Endometrial microvascular endothelial cells (primary cell): ENCODE results near the gene CABP4. TPM values are rescaled to one million over a fixed set of nuclear protein-coding genes. Genes with fewer than 3 reads are reported as not detected.

Experiments
- in situ Hi-C: cut with HindIII; loops from 2 replicates; pipeline ENCODE4 v1.10.0; 2017; ENCODE audit warnings: low sequenced_read_pairs, low pct_unique_long_range_greater_than_20kb; ENCODE audit errors: inconsistent ontology term
- total RNA-seq: library from RNA; depleted of rRNA; stranded (reverse); fragments of >200 nt; gene quantifications from one replicate; pipeline ENCODE4 v1.2.3, GENCODE V29; 2015; ENCODE audit errors: inconsistent ontology term

CABP4 gene
- total RNA-seq: 2.0 TPM

DNA sequence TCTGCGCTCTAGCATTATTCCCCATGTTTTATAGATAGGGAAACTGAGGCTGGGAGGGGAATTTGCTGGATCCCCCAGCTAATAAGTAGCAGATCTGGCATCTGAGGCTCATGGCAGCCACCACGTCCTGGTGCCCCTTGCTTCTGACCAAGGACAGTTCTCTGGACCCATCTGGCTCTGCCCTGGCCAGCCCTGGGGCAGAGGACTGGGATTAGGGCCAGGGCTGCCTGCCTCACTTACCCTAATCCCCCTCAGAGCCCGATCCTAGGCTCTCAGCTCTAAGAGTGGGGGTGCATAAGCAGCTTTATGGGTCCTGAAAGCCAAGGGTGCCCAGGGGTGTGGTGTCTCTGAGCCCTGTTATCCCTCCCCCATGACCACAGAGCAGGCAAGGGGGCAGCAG is at the start of gene CABP4:
Gene CABP4 (plus strand): TSS at position 301 of the 400 bp plus-strand sequence. CDS start 70 bp downstream, at position 371.
- in situ Hi-C loops: no loop called here

DNA sequence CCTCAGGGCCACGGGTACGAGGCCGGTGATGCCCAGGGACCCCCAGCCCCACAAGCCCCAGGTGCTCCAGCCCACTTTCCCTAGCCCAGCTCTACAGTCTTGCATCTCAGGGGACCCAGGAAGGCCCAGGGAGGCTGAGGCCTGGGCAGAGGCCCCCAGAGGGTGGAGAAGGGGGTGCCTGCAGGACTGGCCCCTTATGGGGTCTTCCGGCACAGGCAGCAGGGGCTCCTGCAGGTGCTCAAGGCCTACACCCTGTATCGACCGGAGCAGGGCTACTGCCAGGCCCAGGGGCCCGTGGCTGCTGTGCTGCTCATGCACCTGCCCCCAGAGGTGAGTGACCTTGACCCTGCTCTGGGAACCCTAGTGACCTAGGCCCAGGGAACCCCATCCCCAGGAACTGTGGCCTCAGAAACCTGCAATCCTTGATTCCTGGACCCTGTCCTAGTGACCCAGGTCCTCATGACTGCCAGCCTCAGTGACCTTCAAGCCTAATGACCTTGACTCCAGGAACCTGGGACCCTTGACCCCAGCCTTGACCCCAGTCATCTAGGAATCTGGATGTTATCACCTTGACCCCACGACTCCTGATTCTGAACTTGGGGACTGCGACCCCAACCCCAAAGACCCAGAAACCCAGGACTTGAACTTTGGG is 49.3 kb upstream of the CABP4 start:
- in situ Hi-C loops: no loop called here

DNA sequence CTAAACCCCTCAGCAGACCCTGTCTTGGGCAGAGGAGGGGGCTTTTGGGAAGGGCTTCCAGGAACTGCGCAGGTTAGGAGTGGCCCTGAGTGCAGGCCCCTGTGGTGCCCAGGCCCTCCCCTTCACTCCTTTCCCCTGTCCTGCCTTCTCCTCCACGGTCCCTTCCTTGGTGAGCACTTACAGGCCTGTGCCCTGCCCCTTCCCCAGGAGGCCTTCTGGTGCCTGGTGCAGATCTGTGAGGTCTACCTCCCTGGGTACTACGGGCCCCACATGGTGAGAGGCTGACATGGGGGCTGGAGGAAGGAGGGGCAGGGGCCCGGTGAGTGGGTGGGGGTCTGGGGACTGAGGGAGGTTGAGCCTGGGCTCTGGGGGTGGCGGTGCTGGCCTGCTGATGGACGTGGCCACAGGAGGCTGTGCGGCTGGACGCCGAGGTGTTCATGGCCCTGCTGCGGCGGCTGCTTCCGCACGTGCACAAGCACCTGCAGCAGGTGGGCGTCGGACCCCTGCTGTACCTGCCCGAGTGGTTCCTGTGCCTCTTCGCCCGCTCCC is 48.7 kb upstream of the CABP4 start:
- in situ Hi-C loops: no loop called here

DNA sequence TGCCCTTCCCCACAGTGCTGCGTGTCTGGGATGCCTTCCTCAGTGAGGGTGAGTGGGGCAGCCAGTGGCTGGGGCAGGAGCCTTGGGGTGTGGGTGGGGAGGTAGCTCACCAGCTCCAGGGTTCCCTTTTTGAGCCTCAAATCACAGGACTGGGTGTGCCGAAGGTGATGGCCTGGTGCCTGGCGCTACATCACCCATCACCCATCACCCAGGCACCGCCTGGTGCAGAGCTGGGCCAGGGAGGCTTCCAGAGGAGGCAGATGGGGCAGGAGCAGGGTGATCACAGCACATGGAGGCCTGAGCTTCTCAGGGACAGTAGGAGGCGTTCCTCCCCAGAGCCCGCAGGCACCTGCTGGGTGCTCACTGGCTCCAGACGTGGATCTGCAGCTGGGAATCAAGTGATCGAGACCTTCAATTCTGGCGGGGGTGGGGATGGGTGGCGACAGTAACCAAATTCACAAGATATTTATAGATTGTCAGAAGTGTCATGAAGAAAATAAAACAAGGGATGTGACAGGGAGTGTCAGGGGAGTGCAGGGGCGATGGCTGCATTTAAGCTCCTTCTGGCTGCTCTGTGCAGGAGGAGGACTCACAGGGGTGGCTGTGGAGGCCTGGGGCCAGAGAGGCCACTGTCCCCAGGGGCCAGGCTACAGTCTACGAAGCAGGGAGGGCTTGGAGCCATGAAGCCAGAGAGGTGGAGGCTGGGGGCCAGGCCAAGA is 48.0 kb upstream of the CABP4 start:
- in situ Hi-C loops: no loop called here

DNA sequence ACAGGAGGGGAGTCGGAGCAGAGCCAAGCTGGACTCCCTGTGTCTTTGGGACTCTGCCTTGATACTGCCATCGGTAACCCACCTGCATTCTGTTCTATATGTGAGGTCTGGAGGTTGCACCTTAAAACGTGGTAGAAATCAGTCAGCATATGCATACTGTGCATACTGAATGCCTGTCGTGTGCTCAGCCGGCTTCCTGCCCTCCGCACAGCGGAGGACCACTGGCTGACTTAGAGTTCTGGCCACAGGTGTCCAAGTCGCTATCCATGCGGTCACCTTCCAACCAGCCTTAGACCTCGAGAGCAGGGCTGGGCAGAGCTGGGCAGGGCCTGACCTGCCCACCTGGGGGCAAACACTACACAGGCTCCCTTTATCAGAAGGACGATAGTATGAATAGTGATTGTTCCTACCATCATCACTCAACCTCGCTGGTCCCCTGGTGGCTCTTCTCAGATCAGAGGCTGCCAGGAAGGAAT is 47.4 kb upstream of the CABP4 start:
- in situ Hi-C loops: no loop called here

DNA sequence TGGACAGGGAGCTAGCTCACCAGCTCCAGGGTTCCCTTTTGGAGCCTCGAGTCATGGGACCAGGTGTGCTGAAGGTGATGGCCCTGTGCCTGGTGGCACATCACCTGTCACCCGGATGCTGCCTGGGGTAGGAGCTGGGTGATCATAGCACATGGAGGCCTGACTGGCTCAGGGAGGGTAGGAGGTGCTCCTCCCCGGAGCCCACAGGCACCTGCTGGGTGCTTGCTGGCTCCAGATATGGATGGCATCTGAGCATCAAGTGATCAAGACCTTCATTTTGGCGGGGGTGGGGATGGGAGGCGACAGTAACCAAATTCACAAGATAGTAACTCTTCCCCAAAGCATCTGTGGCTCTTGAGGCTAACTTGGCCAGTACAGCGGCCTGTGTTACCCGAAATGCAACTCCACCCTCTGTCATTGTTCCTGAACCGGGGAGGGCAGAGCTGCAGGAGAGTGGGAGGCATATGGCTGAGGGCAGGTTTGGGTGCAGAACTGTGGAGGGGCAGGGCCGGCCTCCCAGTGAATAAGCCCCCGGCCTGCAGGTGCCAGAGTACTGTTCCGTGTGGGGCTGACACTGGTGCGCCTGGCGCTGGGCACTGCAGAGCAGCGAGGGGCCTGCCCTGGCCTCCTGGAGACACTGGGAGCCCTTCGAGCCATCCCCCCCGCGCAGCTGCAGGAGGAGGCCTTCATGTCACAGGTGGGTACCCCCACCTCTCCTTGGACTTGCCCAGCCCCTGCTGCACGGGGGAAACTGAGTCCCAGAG is 46.5 kb upstream of the CABP4 start:
- in situ Hi-C loops: no loop called here

DNA sequence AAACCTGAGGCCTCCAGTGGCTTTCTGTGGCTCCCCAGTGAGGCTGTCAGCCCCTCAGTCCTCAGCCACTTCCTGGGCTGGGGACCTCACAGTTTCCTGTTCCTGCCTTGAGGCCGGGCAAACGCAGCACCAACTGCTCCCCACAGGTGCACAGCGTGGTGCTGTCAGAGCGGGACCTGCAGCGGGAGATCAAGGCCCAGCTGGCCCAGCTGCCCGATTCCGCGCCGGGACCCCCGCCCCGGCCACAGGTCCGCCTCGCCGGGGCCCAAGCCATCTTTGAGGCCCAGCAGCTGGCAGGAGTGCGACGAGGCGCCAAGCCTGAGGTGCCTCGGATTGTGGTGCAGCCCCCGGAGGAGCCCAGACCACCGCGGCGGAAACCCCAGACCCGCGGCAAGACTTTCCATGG is 45.9 kb upstream of the CABP4 start:
- in situ Hi-C loops: no loop called here

DNA sequence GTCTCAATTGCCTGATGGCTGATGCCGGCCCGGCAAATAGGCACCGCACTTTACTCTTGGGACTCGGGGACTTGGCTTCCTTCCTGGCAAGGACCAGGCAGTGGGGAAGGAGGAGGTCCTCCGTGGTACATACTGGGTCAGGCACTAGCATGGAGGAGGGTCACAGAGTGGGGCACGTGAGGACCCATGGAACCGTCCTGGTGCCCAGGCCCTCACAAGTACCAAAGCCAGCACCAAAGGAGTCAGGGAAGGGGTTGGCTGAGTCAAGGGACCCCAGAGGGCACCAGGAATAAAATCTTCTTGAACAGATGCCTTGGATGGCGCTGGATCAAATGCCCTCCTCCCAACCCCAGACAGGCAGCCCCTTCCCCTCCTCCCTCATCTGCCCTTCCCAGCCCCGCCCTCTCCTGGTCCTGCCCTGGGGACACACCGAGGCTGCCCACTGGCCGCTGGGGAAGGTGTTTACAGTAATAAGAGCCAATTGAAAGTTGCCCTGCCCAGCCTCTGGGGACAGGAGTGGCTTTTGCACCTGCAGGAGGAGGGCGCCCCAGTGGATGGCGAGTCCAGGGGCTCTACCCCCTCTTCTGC is 45.3 kb upstream of the CABP4 start:
- in situ Hi-C loops: no loop called here

DNA sequence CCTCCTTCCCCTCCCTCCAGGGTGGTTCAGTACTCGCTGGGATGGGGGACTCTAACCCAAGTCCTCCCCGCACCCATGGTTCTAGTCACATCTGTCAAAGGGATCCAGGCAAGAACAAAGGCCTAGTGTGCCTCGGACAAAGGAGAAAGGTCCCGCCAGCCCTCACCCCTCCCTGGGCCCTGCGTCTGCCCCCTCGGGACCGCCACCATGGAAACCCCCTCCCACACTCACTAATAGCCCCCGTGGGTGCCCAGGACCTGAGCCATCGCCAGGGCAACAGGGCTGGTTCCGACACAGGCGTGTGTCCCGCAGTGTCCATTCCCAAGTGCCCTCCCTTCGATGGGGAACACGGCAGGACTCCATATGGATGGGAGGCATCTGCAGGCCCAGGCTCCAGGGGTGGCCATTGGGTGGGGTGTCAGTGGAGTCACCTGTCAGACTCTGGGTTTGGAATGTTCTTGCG is 44.8 kb upstream of the CABP4 start:
- in situ Hi-C loops: no loop called here

DNA sequence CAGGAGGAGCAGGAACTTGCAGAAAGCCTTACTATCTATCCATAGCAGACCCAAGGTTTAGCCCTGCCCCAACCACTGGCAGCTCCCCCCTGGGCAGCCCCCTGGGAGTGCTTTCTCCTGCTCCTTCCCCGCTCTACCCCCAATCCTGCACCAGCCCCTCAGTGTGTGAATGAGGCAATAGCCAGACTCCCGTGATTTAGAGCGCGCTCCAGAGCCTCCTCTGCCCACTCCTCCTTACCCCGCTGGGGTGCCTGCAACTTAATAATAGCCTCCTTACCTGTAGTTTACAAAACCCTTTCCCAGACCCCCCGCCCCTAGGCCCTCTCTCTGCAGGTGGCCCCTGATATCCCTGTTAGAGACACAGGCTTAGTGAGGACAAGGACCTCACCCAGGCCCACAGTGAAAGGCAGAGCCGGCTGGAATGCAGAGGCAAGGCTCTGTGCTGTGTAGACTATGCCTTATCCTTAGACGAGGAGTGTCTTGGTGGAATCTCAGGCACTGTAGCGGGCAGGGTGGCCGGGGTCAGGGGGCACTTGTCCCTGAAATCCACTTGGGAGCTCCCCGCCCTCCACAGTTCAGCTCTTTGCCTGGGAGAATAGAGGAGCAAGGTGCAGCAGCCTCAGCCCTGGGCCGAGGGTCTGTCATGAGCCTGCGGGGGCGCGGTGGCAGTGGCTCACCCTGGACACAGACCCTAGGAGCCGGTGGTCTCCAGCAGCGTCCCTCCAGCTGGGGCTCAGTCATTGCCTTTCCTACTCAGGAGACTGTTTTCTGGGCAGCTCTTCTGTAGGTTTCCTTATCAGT is 44.0 kb upstream of the CABP4 start:
- in situ Hi-C loops: no loop called here

DNA sequence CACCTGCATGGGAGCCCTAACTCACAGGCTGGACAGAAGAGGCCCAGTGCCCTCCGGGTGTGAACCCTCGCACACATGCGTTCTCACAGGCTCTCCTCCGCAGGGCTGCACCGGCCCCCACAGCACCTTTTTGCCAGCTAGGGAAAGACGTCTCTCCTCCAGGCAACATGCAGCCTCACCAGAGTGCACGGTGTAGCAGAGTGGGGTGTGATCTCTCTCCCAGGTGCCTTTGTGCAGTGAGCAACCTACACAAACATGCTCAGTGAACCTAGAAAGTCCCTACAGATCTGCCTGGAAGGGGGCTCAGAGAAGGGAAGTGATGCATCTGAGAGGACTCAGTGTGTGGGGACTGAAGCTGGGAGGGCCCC is 43.4 kb upstream of the CABP4 start:
- in situ Hi-C loops: no loop called here

DNA sequence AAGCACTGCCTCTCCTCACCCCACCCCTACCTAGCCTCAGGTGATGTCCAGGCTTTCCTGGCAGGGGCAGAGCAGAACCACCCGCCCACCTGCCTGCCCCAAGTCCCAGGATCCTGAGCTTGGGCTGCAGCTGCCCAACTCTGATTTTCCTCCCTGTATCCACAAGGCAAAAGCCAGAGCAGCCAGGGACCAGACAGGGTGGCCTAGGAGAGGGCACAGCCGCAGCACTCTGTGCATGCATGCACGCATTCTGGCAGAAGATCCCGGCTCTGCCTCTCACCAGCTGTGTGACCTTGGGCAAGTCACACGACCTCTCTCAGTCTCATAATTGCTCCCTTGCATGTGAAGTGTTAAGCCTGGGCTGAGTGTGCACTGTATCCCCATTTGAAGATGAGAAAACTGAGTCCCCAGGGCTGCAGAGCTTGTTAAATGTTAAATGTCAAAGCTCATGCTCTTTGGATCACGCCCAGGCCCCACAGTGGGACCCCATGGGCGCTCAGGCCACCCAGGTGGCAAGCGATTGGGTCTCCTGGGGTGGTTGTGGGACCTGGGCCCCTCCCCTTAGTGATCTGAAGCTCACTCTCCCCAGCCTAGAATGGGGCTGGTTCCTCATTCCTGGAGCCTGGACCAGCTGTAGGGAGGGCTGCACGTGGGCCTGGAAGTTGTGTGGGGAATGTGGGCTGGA is 42.5 kb upstream of the CABP4 start:
- in situ Hi-C loops: no loop called here

DNA sequence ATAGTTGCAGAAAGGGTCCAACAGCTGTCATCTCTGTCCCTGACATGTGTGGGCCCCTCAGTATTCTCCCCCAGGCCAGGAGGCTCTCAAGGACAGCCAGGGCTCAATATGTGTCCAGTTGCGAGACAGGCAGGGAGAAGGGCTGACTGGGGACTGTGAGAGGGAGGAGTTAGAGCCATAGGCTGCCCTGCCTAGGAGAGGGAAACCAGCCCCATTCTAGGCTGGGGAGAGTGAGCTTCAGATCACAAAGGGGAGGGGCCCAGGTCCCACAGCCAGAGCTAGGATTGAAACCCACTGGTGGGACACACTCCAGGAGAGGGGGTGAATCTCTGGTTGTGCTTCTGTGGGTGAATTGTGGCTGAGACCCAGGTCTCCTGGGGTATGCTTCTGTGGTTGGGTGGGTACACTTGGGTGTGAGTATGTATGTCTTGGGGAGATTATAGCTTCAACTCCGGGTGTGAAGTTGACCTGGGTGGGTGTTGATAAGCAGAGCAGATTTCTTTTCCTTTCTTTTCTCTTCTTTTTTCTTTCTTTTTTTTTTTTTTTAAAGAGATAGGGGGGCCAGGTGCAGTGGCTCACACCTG is 41.8 kb upstream of the CABP4 start:
- in situ Hi-C loops: no loop called here

DNA sequence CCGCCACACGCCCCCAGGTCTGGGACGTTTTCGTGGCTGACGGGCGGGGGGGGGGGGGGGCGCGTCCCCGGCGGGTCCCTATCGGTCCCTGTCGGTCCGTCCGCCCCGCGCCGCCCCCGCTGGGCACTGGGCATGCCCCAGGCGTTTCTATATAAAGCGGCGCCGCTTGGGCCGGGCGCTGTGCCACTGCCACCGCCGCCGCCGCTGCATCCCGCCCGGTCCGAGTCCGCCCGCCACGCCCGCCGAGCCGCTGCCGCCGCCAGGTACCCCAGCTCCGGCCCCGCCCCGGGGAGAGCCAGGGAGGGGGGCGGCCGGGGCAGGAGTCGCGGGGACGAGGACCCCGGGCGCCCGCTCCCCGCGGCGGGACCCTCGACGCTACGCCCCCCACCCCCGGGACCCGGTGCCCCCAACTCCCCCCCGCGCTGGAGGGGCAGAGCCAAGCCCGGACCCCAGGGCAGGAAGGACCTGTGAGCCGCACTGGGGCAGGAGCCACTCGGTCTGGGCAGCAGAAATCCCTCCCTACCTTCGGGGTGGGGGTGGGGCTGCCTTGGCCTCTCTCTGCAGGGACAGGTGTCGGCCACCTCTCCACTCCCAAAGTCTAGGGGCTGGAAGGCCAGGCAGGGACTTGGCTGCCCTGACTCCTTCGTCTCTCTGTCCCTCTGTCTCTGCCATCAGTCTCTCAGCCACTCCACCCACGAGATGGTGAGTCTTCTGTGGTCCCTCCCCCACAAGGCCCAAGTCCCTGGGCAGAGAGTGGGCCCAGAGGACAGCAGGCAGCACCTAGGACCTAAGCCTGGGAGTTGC is 39.5 kb upstream of the CABP4 start, which contains the start of gene CARNS1:
Gene CARNS1 (plus strand): TSS at position 178 of the 804 bp plus-strand sequence. CDS start 522 bp downstream, at position 700.
- in situ Hi-C loops: no loop called here

DNA sequence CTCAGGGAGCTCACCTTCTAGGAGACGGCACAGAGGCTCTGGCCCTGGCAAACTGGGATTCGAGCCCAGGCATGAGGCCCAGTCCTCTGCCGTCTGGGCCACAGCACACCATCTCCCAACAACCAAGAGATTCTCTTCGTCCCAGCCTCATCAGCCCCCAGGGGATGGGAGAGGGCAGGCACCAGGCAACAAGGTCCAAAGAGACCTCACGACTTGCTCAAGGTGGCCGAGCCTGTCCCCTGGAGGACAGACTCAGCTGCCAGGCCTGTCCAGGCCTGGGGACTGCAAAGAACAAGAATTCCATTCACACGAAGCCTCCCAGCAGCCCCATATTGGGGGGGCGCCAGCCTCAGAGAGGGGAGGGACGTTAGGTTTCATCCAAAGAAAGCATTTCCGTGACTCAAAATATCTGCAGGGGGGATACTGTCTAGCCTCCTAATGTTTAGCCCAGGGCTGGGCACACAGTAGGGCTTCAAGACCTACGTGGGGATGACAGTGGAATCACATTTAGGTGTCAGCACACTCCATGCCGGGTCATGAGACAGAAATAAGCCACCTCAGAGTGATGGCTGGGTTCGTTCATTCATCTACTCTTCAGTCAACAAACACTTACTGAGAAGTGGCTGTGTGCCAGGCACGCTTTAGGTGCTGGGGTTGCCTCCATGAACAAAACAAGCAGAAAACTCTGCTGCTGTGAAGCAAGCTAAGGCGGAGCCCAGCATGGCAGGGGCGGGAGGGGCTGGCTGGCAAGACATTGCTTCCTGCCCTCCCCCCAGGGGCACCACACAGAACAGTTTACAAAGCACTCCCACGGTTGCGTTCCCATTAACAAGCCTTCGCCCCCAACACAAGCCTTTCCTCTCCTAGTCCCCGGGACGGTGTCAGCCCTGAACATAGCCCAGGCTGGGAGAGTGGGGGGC is 38.5 kb upstream of the CABP4 start:
- in situ Hi-C loops: no loop called here

DNA sequence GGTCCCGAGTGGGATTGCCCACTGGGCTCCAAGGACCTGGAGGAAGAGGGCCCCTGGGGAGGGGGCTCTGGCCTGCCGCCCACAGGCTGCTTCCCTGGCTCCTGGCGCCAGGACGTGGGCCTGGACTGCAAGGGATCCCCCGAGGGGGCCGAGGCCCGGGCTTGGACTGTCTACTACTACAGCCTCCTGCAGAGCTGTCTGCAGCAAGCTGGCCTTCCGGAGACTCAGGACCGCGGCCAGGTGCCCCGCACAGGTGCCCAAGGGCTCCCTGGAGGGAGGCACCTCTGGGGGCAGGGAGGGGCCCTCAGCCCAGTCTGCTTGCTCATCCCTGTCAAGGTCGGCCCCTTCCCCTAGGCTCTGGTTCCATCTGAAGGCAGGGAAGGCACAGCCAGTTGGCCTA is 37.7 kb upstream of the CABP4 start:
- in situ Hi-C loops: no loop called here
